WTC11 (cell line): ENCODE data around the gene SLC2A6. TPM values are rescaled to one million over a fixed set of nuclear protein-coding genes. Genes with fewer than 3 reads are reported as not detected.

Source experiments
- ATAC-seq: fragments of 200-7000 bp; cut with Tn5 transposase; 2 replicates; pipeline ENCODE4 v1.10.0; 2021; ENCODE audit warnings: mild to moderate bottlenecking, moderate library complexity
- CTCF ChIA-PET: fragments of 300-600 bp; sonication (Branson Sonifier 250); formaldehyde crosslinking; loops from one replicate; lab custom pipeline; 2021; ENCODE audit warnings: antibody characterized with exemption; lab: Charles Lee
- POLR2A ChIA-PET: fragments of 350-600 bp; sonication (Branson Sonifier 250); formaldehyde crosslinking; loops from one replicate; lab custom pipeline; 2021; ENCODE audit warnings: antibody characterized with exemption; lab: Charles Lee
- DNase-seq: peaks from one replicate; pipeline ENCODE4 v3.0.0; 2021; ENCODE audit warnings: low spot score
- H3K27ac Mint-ChIP-seq: 2 replicates; pipeline ENCODE4 v1.8.0; 2021; ENCODE audit warnings: mixed read lengths
- H3K27me3 Mint-ChIP-seq: 2 replicates; pipeline ENCODE4 v1.8.0; 2021; ENCODE audit warnings: low read depth, mild to moderate bottlenecking, moderate library complexity, mixed read lengths
- H3K36me3 Mint-ChIP-seq: 2 replicates; pipeline ENCODE4 v1.8.0; 2021; ENCODE audit warnings: mixed read lengths
- H3K4me1 Mint-ChIP-seq: 2 replicates; pipeline ENCODE4 v1.8.0; 2022; ENCODE audit warnings: mixed read lengths
- H3K4me3 Mint-ChIP-seq: 2 replicates; pipeline ENCODE4 v1.8.0; 2021; ENCODE audit warnings: mild to moderate bottlenecking, moderate library complexity, mixed read lengths
- H3K9me3 Mint-ChIP-seq: 2 replicates; pipeline ENCODE4 v1.8.0; 2021; ENCODE audit warnings: mixed read lengths
- CREM ChIP-seq: sonication (generic); formaldehyde crosslinking; IDR thresholded peaks from 2 replicates; pipeline ENCODE4 v1.8.1; 2022; ENCODE audit warnings: mild to moderate bottlenecking, missing genetic modification reagents, moderate library complexity
- ETV6 ChIP-seq: sonication (generic); formaldehyde crosslinking; IDR thresholded peaks from 2 replicates; pipeline ENCODE4 v1.8.1; 2022; ENCODE audit warnings: mild to moderate bottlenecking, missing genetic modification reagents
- GTF2I ChIP-seq: fragments of 250-450 bp; sonication (Bioruptor Pico); conservative IDR thresholded peaks from 2 replicates; pipeline ENCODE4 v1.4.0; 2021; ENCODE audit warnings: mild to moderate bottlenecking
- JAZF1 ChIP-seq: fragments of 250-450 bp; sonication (Bioruptor Pico); IDR thresholded peaks from 2 replicates; pipeline ENCODE4 v1.9.0; 2021; ENCODE audit warnings: moderate library complexity, mild to moderate bottlenecking, inconsistent platforms
- MAX ChIP-seq: sonication (generic); formaldehyde crosslinking; IDR thresholded peaks from 2 replicates; pipeline ENCODE4 v1.8.0; 2022; ENCODE audit warnings: mild to moderate bottlenecking, missing genetic modification reagents
- NFYB ChIP-seq: sonication (generic); formaldehyde crosslinking; conservative IDR thresholded peaks from 2 replicates; pipeline ENCODE4 v1.8.0; 2022; ENCODE audit warnings: low read depth, missing genetic modification reagents
- NR1H2 ChIP-seq: sonication (generic); formaldehyde crosslinking; IDR thresholded peaks from 2 replicates; pipeline ENCODE4 v1.9.0; 2021; ENCODE audit warnings: mild to moderate bottlenecking, moderate library complexity, missing genetic modification reagents
- NR3C1 ChIP-seq: sonication (generic); formaldehyde crosslinking; conservative IDR thresholded peaks from 2 replicates; pipeline ENCODE4 v1.8.1; 2023; ENCODE audit warnings: low read depth, mild to moderate bottlenecking, missing genetic modification reagents
- RELA ChIP-seq: sonication (generic); formaldehyde crosslinking; IDR thresholded peaks from 2 replicates; pipeline ENCODE4 v1.8.1; 2022; ENCODE audit warnings: missing genetic modification reagents, mild to moderate bottlenecking, borderline replicate concordance
- SMAD4 ChIP-seq: sonication (generic); formaldehyde crosslinking; IDR thresholded peaks from 2 replicates; pipeline ENCODE4 v1.8.0; 2022; ENCODE audit warnings: mild to moderate bottlenecking, missing genetic modification reagents
- TCF7 ChIP-seq: sonication (generic); formaldehyde crosslinking; IDR thresholded peaks from 2 replicates; pipeline ENCODE4 v1.8.0; 2022; ENCODE audit warnings: mild to moderate bottlenecking, low read depth, missing genetic modification reagents, moderate library complexity
- TEAD1 ChIP-seq: sonication (generic); formaldehyde crosslinking; IDR thresholded peaks from 2 replicates; pipeline ENCODE4 v1.8.0; 2022; ENCODE audit warnings: mild to moderate bottlenecking, missing genetic modification reagents
- ZNF281 ChIP-seq: sonication (generic); formaldehyde crosslinking; IDR thresholded peaks from 2 replicates; pipeline ENCODE4 v1.8.0; 2023; ENCODE audit warnings: mild to moderate bottlenecking, missing genetic modification reagents
- ZNF396 ChIP-seq: fragments of 250-450 bp; sonication (Bioruptor Pico); IDR thresholded peaks from 2 replicates; pipeline ENCODE4 v1.8.0; 2021; ENCODE audit warnings: mild to moderate bottlenecking, moderate library complexity, borderline replicate concordance
- ZNF423 ChIP-seq: fragments of 250-450 bp; sonication (Bioruptor Pico); IDR thresholded peaks from 2 replicates; pipeline ENCODE4 v2.1.2; 2022; ENCODE audit warnings: mild to moderate bottlenecking, moderate library complexity
- total RNA-seq: library from RNA; stranded (reverse); gene quantifications from 3 replicates; pipeline ENCODE4 v1.2.3, GENCODE V29; 2021
- TF ChIP-seq, protein P1 (sequence below): fragments of 200-600 bp; IDR thresholded peaks from 2 replicates; pipeline ENCODE4 v1.8.0; 2022; ENCODE audit warnings: antibody characterized with exemption
- TF ChIP-seq, protein P2 (sequence below): sonication (generic); formaldehyde crosslinking; IDR thresholded peaks from 2 replicates; pipeline ENCODE4 v1.8.1; 2023; ENCODE audit warnings: mild to moderate bottlenecking, missing genetic modification reagents, moderate library complexity
- TF ChIP-seq, protein P3 (sequence below): sonication (generic); formaldehyde crosslinking; conservative IDR thresholded peaks from 2 replicates; pipeline ENCODE4 v1.8.1; 2023; ENCODE audit warnings: mild to moderate bottlenecking, low read depth, missing genetic modification reagents, moderate library complexity
- TF ChIP-seq, protein P4 (sequence below): sonication (generic); formaldehyde crosslinking; IDR thresholded peaks from 2 replicates; pipeline ENCODE4 v1.8.0; 2022; ENCODE audit warnings: missing genetic modification reagents

Gene SLC2A6
- total RNA-seq, 1 experiment from 2014 or later = 16.6 TPM

GRCh38 chr9:133454325-133454724 is 24.6 kb downstream of the SLC2A6 start:
- no peak for TF ChIP-seq NR3C1 (CRISPR knock-in tag)
- TF ChIP-seq ZNF396 (CRISPR knock-in tag) = no peak
- H3K9me3 Mint-ChIP-seq = no peaks in the 10 kb centered on the region
- CTCF ChIA-PET = interaction anchor here (1.2 to 1.4 kb wide), 3 partner anchors 17 to 33 kb away, joined by 3 to 4 read pairs (median 4); no protein-coding TSS in a partner anchor
- no peaks in the 10 kb centered on the region for H3K36me3 Mint-ChIP-seq
- DNase-seq (no peak), ATAC-seq (no peak)
- H3K4me3 Mint-ChIP-seq = no peak overlapping the region
- H3K4me1 Mint-ChIP-seq = peaks cover 10% of the 10 kb centered on the region
- no peak overlapping the region for H3K27ac Mint-ChIP-seq
- no peaks in the 10 kb centered on the region for H3K27me3 Mint-ChIP-seq
- POLR2A ChIA-PET = no interaction called here

DNA sequence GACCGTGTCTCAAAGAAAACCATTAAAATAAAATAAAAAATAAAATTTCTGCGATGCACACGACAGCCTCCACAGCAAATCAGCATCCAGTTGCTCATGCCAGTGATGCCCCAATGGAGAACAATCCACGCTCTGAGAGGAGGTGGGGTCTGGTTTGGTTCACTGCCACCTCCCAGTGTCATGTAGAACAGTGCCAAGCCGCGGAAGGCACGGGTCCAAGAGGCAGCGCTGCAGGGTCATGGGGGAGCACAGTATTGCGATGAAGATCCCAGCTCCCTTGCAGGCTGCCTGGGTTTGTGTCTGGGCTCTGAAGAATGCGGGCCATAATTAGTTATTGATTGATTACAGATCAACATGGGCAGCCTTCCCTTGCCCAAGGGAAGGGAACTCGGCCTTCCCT is 25.2 kb downstream of the SLC2A6 start:
- Mint-ChIP-seq H3K9me3 (no peaks in the 10 kb centered on the region), H3K27ac (no peak overlapping the region), H3K27me3 (no peaks in the 10 kb centered on the region), H3K4me3 (no peak overlapping the region), H3K4me1 (peaks cover 5% of the 10 kb centered on the region; the same call in 1 of the 2 replicates), H3K36me3 (no peaks in the 10 kb centered on the region)
- DNase-seq (no peak), ATAC-seq (no peak)
- TF ChIP-seq RELA (CRISPR knock-in tag) (no peak), NR1H2 (CRISPR knock-in tag) (no peak), MAX (CRISPR knock-in tag) (no peak), ZNF281 (CRISPR knock-in tag) (no peak), SMAD4 (no peak), GTF2I (no peak), TCF7 (CRISPR knock-in tag) (no peak), NFYB (CRISPR knock-in tag) (no peak), JAZF1 (CRISPR knock-in tag) (no peak), CREM (CRISPR knock-in tag) (no peak), TEAD1 (CRISPR knock-in tag) (no peak), ETV6 (no peak), ZNF423 (CRISPR knock-in tag) (no peak)
- TF ChIP-seq, protein P1, sequence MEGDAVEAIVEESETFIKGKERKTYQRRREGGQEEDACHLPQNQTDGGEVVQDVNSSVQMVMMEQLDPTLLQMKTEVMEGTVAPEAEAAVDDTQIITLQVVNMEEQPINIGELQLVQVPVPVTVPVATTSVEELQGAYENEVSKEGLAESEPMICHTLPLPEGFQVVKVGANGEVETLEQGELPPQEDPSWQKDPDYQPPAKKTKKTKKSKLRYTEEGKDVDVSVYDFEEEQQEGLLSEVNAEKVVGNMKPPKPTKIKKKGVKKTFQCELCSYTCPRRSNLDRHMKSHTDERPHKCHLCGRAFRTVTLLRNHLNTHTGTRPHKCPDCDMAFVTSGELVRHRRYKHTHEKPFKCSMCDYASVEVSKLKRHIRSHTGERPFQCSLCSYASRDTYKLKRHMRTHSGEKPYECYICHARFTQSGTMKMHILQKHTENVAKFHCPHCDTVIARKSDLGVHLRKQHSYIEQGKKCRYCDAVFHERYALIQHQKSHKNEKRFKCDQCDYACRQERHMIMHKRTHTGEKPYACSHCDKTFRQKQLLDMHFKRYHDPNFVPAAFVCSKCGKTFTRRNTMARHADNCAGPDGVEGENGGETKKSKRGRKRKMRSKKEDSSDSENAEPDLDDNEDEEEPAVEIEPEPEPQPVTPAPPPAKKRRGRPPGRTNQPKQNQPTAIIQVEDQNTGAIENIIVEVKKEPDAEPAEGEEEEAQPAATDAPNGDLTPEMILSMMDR = no peak
- TF ChIP-seq, protein P2, sequence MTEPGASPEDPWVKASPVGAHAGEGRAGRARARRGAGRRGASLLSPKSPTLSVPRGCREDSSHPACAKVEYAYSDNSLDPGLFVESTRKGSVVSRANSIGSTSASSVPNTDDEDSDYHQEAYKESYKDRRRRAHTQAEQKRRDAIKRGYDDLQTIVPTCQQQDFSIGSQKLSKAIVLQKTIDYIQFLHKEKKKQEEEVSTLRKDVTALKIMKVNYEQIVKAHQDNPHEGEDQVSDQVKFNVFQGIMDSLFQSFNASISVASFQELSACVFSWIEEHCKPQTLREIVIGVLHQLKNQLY (CRISPR knock-in tag) = no peak
- TF ChIP-seq, protein P3, sequence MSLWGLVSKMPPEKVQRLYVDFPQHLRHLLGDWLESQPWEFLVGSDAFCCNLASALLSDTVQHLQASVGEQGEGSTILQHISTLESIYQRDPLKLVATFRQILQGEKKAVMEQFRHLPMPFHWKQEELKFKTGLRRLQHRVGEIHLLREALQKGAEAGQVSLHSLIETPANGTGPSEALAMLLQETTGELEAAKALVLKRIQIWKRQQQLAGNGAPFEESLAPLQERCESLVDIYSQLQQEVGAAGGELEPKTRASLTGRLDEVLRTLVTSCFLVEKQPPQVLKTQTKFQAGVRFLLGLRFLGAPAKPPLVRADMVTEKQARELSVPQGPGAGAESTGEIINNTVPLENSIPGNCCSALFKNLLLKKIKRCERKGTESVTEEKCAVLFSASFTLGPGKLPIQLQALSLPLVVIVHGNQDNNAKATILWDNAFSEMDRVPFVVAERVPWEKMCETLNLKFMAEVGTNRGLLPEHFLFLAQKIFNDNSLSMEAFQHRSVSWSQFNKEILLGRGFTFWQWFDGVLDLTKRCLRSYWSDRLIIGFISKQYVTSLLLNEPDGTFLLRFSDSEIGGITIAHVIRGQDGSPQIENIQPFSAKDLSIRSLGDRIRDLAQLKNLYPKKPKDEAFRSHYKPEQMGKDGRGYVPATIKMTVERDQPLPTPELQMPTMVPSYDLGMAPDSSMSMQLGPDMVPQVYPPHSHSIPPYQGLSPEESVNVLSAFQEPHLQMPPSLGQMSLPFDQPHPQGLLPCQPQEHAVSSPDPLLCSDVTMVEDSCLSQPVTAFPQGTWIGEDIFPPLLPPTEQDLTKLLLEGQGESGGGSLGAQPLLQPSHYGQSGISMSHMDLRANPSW = no peak
- TF ChIP-seq, protein P4, sequence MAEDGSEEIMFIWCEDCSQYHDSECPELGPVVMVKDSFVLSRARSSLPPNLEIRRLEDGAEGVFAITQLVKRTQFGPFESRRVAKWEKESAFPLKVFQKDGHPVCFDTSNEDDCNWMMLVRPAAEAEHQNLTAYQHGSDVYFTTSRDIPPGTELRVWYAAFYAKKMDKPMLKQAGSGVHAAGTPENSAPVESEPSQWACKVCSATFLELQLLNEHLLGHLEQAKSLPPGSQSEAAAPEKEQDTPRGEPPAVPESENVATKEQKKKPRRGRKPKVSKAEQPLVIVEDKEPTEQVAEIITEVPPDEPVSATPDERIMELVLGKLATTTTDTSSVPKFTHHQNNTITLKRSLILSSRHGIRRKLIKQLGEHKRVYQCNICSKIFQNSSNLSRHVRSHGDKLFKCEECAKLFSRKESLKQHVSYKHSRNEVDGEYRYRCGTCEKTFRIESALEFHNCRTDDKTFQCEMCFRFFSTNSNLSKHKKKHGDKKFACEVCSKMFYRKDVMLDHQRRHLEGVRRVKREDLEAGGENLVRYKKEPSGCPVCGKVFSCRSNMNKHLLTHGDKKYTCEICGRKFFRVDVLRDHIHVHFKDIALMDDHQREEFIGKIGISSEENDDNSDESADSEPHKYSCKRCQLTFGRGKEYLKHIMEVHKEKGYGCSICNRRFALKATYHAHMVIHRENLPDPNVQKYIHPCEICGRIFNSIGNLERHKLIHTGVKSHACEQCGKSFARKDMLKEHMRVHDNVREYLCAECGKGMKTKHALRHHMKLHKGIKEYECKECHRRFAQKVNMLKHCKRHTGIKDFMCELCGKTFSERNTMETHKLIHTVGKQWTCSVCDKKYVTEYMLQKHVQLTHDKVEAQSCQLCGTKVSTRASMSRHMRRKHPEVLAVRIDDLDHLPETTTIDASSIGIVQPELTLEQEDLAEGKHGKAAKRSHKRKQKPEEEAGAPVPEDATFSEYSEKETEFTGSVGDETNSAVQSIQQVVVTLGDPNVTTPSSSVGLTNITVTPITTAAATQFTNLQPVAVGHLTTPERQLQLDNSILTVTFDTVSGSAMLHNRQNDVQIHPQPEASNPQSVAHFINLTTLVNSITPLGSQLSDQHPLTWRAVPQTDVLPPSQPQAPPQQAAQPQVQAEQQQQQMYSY (CRISPR knock-in tag) = no peak
- CTCF ChIA-PET = interaction anchor here (1.2 to 1.4 kb wide), 2 partner anchors 16 to 18 kb away, joined by 3 to 4 read pairs; no protein-coding TSS in a partner anchor
- POLR2A ChIA-PET = no interaction called here
